Esophagus muscularis mucosa (tissue), 4 donors: ENCODE data around the gene NUP214.

Source experiments
- EP300 ChIP-seq: sonication (generic); formaldehyde crosslinking; IDR thresholded peaks from one replicate; pipeline ENCODE4 v1.6.1; 2017; ENCODE audit warnings: antibody characterized with exemption
- POLR2A ChIP-seq: fragments of 450-650 bp; IDR thresholded peaks from one replicate; pipeline ENCODE4 v1.6.1; 2017; ENCODE audit warnings: antibody characterized with exemption, moderate library complexity, mild to moderate bottlenecking, low read depth
- TF ChIP-seq, protein P1 (sequence below), 3 experiments: fragments of 200-600 bp in 2 of 3; fragments of 450-650 bp in 1 of 3; sonication (generic) in 2 of 3; IDR thresholded peaks; one replicate each; pipeline ENCODE4 v1.5.1; 2017 to 2019; ENCODE audit warnings: antibody characterized with exemption in 3 of 3, mild to moderate bottlenecking in 2 of 3, moderate library complexity in 1 of 3

GRCh38 chr9:131180454-131180853 lies 55.1 kb downstream of the NUP214 start:
- TF ChIP-seq EP300 (no peak), POLR2A (no peak)
- TF ChIP-seq, protein P1, sequence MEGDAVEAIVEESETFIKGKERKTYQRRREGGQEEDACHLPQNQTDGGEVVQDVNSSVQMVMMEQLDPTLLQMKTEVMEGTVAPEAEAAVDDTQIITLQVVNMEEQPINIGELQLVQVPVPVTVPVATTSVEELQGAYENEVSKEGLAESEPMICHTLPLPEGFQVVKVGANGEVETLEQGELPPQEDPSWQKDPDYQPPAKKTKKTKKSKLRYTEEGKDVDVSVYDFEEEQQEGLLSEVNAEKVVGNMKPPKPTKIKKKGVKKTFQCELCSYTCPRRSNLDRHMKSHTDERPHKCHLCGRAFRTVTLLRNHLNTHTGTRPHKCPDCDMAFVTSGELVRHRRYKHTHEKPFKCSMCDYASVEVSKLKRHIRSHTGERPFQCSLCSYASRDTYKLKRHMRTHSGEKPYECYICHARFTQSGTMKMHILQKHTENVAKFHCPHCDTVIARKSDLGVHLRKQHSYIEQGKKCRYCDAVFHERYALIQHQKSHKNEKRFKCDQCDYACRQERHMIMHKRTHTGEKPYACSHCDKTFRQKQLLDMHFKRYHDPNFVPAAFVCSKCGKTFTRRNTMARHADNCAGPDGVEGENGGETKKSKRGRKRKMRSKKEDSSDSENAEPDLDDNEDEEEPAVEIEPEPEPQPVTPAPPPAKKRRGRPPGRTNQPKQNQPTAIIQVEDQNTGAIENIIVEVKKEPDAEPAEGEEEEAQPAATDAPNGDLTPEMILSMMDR (IDR thresholded peaks at IDR 0.05): no peak
